SU-DHL-6 (cell line): Measurements from ENCODE around the gene MAGI3.

Source experiments
- CTCF ChIP-seq: fragments of 200-600 bp; sonication (generic); IDR thresholded peaks from one replicate; pipeline ENCODE4 v1.5.1; 2017; ENCODE audit warnings: antibody characterized with exemption, mild to moderate bottlenecking, low read length, moderate library complexity; ENCODE audit not compliant: insufficient read depth, poor library complexity, severe bottlenecking
- EZH2phosphoT487 ChIP-seq: fragments of 200-600 bp; sonication (generic), shearing (Covaris generic); conservative IDR thresholded peaks from 2 replicates; pipeline ENCODE4 v1.6.1; 2018; ENCODE audit warnings: mild to moderate bottlenecking, antibody characterized with exemption, low read length, moderate library complexity, mixed read lengths

GRCh38 chr1:113669988-113670387, 279.7 kb downstream of the MAGI3 start:
- TF ChIP-seq CTCF (no peak), EZH2phosphoT487 (no peak)
